ENCODE results near the gene TCERG1.

GRCh38 chr5:146521403-146522106, 74.4 kb downstream of the TCERG1 start:
- no peak for TF ChIP-seq FOXP2 (optimal IDR thresholded peaks at IDR 0.05; ENCODE audit: control extremely low read depth, extremely low read length, insufficient read depth)
- no peak for TF ChIP-seq POLR2AphosphoS5 (IDR thresholded peaks at IDR 0.05; ENCODE audit: borderline replicate concordance, low read depth, low read length)
- no peak for TF ChIP-seq EZH2 (IDR thresholded peaks at IDR 0.05)
